PFSK-1 (cell line): ENCODE results near the gene MBNL2.

Source experiments
- FOXP2 ChIP-seq: optimal IDR thresholded peaks from 2 replicates; pipeline ENCODE3; 2011; ENCODE audit warnings: borderline replicate concordance, control low read depth, inconsistent platforms; ENCODE audit not compliant: insufficient read depth; ENCODE audit errors: extremely low read length, extremely low read depth
- POLR2AphosphoS5 ChIP-seq: IDR thresholded peaks from 2 replicates; pipeline ENCODE4 v1.6.1; 2012; ENCODE audit warnings: low read depth, mild to moderate bottlenecking, control low read depth, low read length, moderate library complexity
- SIN3A ChIP-seq: IDR thresholded peaks from 2 replicates; pipeline ENCODE4 v1.6.1; 2012; ENCODE audit warnings: mild to moderate bottlenecking, low read length, moderate library complexity, borderline replicate concordance; ENCODE audit not compliant: insufficient read depth
- TAF1 ChIP-seq: IDR thresholded peaks from 2 replicates; pipeline ENCODE4 v1.6.1; 2012; ENCODE audit warnings: low read length, control low read depth, borderline replicate concordance; ENCODE audit not compliant: insufficient read depth
- TF ChIP-seq, protein P1 (sequence below), 2 experiments: IDR thresholded peaks; 2 replicates each; pipeline versions ENCODE4 v1.6.1 to v1.8.0; 2011 to 2012; ENCODE audit warnings: low read depth in 2 of 2, low read length in 2 of 2, control low read depth in 1 of 2, inconsistent platforms in 1 of 2, mild to moderate bottlenecking in 1 of 2, moderate library complexity in 1 of 2; ENCODE audit not compliant: insufficient read depth in 1 of 2

MBNL2 gene

DNA sequence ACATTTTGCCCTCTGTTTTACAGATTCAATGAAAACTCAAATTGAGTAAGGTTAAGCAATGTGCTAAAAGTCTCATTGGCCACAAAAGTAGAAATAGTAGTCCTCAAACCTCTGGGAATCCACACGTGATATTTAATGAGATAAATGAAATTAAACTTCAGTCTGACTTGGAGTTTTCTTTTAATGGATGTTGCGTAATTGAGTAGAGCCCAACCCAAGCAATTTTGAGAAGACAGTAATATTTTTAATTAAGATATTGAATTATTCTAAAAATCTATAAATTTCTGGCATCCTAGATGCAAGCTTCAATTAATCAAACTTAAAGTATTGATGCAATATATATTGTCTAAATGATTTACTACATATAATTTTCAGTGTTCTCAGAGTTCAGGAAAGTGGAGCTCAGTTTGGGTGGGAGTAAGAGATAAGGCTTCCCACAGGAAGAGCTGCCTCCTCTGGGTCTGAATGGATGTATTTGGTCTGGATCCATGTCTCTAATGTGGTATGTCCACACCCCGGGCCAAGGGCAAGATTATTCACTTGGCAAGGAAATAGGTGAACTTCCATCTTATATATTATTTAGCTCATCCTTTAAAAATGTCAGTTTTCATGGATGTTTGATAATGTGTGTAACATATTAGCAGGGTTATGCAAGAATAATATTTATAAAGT lies 6.9 kb downstream of the MBNL2 start:
- TF ChIP-seq TAF1: no peak
- TF ChIP-seq, protein P1, sequence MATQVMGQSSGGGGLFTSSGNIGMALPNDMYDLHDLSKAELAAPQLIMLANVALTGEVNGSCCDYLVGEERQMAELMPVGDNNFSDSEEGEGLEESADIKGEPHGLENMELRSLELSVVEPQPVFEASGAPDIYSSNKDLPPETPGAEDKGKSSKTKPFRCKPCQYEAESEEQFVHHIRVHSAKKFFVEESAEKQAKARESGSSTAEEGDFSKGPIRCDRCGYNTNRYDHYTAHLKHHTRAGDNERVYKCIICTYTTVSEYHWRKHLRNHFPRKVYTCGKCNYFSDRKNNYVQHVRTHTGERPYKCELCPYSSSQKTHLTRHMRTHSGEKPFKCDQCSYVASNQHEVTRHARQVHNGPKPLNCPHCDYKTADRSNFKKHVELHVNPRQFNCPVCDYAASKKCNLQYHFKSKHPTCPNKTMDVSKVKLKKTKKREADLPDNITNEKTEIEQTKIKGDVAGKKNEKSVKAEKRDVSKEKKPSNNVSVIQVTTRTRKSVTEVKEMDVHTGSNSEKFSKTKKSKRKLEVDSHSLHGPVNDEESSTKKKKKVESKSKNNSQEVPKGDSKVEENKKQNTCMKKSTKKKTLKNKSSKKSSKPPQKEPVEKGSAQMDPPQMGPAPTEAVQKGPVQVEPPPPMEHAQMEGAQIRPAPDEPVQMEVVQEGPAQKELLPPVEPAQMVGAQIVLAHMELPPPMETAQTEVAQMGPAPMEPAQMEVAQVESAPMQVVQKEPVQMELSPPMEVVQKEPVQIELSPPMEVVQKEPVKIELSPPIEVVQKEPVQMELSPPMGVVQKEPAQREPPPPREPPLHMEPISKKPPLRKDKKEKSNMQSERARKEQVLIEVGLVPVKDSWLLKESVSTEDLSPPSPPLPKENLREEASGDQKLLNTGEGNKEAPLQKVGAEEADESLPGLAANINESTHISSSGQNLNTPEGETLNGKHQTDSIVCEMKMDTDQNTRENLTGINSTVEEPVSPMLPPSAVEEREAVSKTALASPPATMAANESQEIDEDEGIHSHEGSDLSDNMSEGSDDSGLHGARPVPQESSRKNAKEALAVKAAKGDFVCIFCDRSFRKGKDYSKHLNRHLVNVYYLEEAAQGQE (IDR thresholded peaks at IDR 0.05; ENCODE audit: insufficient read depth in 1 of 2, low read depth in 2 of 2, low read length in 2 of 2): no peak
- TF ChIP-seq SIN3A: no peak
- no peak for TF ChIP-seq POLR2AphosphoS5
- no peak for TF ChIP-seq FOXP2

DNA sequence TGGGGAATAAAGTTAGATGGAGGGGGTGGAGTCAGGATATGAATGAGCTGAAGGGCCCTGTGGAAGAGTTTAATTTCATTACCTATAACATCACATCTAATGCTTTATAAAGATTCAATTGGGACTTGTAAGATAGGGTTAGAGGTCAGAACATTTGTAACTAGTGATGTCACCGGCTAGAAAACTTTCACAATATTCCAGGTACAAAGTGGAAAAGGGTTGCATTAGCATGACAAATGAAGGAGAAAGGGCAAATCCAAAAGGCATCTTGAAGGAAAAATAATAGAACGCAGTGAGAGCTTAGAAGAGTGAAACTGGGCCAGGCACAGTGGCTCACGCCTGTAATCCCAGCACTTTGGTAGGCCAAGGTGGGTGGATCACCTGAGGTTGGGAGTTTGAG lies 7.6 kb downstream of the MBNL2 start:
- TF ChIP-seq POLR2AphosphoS5: no peak

DNA sequence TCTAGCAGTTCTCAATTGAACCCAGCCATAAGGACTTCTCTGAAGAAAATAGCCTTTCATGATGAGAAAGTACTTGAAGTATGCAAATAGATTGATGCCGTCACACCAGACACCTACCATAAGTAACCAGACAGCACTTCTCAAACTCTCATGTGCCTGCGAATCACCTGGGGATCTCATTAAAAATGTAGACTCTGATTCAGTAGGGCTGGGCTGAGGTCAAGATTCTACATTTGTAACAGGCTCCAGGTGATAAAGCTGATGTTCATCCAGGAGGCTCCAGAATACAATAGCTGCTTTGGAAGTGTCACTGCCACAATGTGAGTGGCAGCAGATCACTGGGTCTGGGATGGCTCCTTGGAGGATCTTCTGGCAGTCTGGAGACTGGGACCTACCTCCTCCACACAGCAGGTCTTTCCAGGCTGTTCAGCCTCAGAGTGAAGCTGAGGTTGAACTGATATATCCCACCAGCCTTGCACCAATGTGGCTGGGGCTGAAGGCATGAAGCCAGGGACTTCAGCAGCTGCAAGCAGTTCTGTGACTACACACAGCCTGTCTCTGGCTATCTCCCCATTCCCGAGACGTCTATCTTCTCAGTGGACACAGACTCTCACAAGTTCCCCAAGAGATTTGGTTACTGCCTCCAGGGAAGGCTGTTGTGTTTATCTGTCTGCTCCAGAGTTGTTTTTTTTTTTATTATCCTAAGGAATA lies 9.1 kb downstream of the MBNL2 start:
- TF ChIP-seq POLR2AphosphoS5: no peak
- TF ChIP-seq, protein P1 (IDR thresholded peaks at IDR 0.05; ENCODE audit: insufficient read depth in 1 of 2, low read depth in 2 of 2, low read length in 2 of 2): no peak

DNA sequence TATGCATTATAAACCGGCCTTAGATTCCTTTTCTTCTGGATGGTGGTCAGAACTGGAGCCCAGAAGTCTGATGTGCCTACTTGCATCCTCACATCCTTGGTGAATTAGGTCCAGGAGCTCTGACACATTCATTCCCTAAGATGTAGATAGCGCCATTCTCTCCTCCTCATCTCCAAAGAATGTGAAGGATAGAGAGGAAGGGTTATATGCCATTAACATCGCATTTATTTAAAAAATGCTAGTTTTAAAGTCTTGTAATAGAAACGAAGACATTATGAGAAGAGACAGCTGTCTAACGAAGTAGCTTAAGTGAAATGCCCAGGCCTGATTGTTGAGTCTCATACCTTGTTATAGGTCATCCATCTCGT lies 9.7 kb downstream of the MBNL2 start:
- TF ChIP-seq TAF1 (no peak), FOXP2 (no peak), POLR2AphosphoS5 (no peak), SIN3A (no peak)
- TF ChIP-seq, protein P1 (IDR thresholded peaks at IDR 0.05; ENCODE audit: insufficient read depth in 1 of 2, low read depth in 2 of 2, low read length in 2 of 2): no peak

DNA sequence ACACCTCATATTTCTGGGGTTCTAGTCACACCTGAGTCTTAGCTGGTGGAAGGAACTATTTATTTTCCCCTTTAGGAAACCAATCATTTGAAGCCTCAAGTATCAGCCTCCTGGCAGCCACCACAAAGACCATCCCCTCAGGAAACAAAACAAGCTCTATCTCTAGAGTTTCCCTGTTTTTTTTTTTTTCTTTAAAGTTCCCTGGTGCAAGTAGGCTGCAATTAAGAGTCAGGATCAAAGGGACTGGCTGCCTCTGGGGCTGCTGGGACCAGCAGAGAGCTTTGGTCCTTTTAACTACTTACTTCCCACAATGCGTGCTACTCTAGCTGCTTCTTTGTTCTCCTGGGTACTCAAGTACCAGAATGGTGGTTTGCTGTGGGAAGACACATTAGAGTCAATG lies 11.4 kb downstream of the MBNL2 start:
- no peak for TF ChIP-seq SIN3A
- TF ChIP-seq, protein P1 (IDR thresholded peaks at IDR 0.05; ENCODE audit: insufficient read depth in 1 of 2, low read depth in 2 of 2, low read length in 2 of 2): no peak
- TF ChIP-seq TAF1: no peak
- TF ChIP-seq POLR2AphosphoS5: no peak
- TF ChIP-seq FOXP2: no peak
